C4-2B (cell line): ENCODE data around the gene FKBP14.

Experiments
- ZFX ChIP-seq: fragments of 450-650 bp; IDR thresholded peaks from 2 replicates; pipeline ENCODE4 v1.6.1; 2017
- TF ChIP-seq, protein P1 (sequence below): fragments of 450-650 bp; conservative IDR thresholded peaks from 2 replicates; pipeline ENCODE4 v1.5.1; 2017; ENCODE audit warnings: mild to moderate bottlenecking

GRCh38 chr7:30034501-30034900, 8.0 kb upstream of the FKBP14 start:
- TF ChIP-seq, protein P1, sequence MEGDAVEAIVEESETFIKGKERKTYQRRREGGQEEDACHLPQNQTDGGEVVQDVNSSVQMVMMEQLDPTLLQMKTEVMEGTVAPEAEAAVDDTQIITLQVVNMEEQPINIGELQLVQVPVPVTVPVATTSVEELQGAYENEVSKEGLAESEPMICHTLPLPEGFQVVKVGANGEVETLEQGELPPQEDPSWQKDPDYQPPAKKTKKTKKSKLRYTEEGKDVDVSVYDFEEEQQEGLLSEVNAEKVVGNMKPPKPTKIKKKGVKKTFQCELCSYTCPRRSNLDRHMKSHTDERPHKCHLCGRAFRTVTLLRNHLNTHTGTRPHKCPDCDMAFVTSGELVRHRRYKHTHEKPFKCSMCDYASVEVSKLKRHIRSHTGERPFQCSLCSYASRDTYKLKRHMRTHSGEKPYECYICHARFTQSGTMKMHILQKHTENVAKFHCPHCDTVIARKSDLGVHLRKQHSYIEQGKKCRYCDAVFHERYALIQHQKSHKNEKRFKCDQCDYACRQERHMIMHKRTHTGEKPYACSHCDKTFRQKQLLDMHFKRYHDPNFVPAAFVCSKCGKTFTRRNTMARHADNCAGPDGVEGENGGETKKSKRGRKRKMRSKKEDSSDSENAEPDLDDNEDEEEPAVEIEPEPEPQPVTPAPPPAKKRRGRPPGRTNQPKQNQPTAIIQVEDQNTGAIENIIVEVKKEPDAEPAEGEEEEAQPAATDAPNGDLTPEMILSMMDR: no peak
- no peak for TF ChIP-seq ZFX
